HG03159 (cell line): ENCODE data around the gene BBS9.

Experiments used
- ATAC-seq: cut with Tn5 transposase; IDR thresholded peaks from one replicate; pipeline ENCODE4 v1.9.1; 2021; ENCODE audit warnings: mild to moderate bottlenecking, moderate library complexity; ENCODE audit not compliant: unreplicated experiment

The BBS9 gene

DNA sequence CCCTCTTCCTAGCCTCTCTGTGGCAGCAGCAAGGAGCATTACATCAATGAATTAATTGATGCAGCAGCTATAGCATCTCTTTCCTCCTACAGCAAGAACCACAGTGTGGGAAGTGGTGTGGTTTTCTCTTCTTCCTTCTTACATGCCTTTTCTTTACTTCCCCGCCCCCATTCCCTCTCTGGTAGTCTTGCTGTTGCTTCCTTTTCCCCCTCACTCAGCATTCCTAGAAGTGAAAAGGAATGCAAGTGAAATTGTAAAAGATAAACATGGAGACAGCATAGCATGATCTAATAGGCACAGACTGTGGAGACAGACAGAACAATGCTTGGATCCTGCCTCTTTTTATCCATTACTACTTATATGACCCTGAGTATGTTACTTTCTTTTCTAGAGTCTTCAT lies 405.5 kb downstream of the BBS9 start:
- no peak for ATAC-seq

DNA sequence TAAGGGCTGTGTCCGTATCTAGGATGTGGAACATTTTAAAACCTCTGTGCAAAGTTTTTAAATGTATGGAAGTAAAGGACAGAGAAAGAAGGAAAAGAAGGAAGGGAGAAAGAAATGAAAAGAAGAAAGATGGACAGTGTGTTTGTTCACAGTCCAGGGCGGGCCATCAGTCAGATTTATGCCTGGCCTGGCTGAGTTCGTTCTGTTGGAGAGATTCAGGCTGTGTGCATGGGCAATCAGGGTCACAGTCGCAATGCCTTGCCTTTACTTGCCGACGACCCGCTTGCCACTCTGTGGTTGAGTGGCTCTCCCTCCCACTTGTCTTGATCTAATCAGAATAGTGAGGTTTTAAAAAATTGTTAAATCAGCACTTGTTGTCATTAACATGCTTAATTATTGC lies 406.6 kb downstream of the BBS9 start:
- ATAC-seq: no peak

GRCh38 chr7:33536398-33537103 lies 407.2 kb downstream of the BBS9 start:
- no peak for ATAC-seq

DNA sequence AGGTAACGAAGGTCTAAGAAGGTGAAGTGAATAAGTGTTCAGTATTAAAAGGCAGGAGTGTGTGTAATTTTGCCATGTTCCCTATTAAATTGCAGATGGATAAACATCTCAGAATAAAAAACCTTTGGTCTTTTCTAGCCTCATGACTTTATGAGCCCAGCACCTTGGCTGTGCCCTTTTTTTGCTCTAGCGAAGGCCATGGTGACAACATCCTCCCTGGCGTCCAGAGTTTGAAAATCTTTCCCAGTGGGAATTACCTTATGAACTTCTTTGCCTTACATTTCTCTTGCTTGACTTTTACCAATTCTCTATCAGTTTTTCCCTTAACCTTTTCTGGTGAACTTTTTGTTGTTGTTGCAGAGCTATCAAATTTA lies 407.7 kb downstream of the BBS9 start:
- no peak for ATAC-seq

GRCh38 chr7:33539198-33539597 lies 409.8 kb downstream of the BBS9 start:
- ATAC-seq: no peak

DNA sequence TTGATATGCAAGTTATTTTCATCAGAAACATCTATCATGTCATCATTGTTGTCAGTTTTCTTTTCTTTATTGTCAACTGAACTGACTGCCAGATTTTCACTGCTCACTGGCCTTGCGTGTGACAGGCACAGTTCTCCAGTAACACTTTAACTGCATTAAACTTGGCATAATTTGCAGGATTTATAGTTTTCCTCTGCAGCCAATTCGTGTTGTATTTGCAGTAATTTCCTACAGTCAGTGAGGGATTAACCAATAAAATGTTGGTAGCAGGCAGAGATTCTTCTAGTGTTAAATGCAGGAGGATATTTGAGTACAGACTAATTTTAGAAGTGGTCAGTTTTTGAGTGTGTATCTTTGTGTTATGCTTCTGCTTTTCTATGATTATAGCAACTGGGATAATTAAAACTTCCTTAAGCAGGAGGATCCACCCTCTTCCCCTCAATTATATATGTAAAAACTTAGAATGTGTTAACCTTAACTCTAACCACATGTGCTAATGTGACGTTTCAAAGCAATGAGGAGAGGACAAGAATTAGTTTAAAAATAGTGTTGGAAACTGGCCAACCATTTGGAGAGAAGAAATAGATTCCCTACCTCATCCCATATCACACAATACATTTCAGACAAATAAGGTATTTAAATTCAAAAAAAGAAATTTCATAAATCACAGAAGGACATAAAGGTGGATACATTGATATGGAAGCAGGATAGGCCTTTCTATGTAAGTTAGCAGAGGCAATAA lies 410.5 kb downstream of the BBS9 start:
- no peak for ATAC-seq

- no peak for ATAC-seq
Observed at GRCh38 chr7:33547880-33548279, 418.5 kb downstream of the BBS9 start.

DNA sequence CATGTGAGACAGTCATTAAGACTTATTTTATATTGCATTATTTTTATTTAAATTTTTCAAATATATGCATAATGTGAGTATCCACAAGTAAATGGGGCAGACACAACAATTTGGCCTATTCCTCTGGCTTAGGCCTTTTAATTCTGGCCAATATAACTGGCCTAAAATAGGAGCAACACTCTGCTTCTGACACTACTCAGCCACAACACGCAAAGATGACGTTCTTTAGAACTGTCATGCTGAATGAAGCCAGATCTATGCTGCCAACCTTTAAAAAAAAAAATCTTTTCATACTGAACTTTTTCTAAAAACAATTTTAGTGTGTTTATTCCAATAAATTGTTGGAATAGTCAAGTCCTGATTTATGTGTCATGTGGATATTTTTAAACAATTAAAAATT lies 421.0 kb downstream of the BBS9 start:
- ATAC-seq: no peak

- ATAC-seq: no peak
Observed at GRCh38 chr7:33550979-33551378, 421.6 kb downstream of the BBS9 start.

- ATAC-seq: no peak
Observed at GRCh38 chr7:33554046-33554445, 424.7 kb downstream of the BBS9 start.

GRCh38 chr7:33554576-33554975 lies 425.2 kb downstream of the BBS9 start:
- no peak for ATAC-seq

- ATAC-seq: no peak
Observed at GRCh38 chr7:33556472-33556871, 427.1 kb downstream of the BBS9 start.

- no peak for ATAC-seq
Observed at GRCh38 chr7:33558549-33559323, 429.4 kb downstream of the BBS9 start.

DNA sequence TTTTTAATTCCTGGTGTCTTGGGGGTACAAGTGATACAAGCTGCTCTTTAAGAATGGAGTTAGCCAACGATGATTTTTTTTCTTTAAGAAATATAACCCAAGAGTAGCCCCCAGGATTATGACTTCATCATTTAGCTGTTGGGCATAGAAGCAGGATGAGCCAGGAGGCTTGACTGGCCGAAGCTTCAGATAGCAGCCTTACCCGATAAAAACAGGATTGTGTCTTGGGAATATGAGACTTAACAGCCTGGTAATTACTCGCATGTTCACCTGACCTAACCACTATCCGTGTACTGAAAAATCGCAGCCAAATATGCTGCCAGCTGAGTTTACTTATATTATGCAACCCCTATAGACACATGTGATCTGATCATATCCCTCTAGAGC lies 430.0 kb downstream of the BBS9 start:
- ATAC-seq: no peak

DNA sequence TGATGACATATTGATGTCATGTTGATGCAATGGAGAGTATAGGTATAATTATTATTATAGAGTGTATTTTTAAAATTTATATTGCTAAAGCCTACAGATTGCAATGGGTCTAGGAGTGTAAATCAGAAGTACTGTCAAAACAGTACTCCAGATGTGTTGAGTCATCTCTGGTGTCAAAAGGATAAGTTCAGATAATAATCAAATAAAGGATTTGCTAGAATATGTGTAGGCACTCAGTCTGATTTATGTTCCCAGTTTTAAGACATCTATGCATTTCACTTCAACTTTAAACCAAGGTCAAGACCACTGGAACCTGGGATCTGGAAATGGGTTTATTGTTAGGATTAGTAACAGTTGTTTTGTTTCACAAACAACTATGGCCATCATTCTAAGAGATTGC lies 433.6 kb downstream of the BBS9 start:
- ATAC-seq: no peak

DNA sequence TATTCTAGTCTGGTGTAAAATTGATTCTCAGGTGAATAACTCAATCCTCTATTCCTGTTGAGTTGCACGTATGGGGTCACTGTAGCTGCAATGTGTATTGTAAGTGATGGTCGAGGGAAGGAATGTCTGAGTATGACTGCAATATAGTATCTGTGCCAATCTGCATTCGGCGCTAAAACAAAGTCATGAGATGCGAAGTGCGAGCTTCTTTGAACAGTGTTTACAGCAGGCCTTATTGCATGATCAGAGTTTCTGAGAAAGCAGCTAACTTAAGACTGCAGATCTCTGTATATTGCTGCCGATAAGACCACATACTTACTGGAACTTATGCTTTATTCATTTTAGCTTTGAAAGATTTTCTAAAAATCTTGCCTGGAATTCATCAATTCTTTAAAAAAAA lies 434.3 kb downstream of the BBS9 start:
- ATAC-seq: no peak

DNA sequence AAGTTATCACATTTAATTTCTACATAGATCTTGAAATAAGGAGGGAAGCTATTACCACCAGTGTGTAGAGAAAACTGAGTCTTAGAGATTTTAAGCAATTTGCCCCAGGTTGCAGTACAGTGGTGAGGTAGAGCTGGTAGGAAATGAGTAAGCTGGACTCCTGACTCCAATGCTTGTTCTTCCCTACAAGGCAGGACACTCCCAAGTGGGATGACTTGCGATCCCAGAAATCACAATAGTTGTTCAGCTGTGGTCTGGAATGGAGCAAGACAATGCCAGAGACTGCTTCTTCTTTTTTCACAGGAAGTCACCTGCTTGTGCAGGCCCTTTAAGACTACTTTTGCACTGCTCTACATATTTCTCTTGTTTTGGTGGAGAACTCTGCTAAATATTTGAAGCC lies 448.8 kb downstream of the BBS9 start:
- no peak for ATAC-seq

DNA sequence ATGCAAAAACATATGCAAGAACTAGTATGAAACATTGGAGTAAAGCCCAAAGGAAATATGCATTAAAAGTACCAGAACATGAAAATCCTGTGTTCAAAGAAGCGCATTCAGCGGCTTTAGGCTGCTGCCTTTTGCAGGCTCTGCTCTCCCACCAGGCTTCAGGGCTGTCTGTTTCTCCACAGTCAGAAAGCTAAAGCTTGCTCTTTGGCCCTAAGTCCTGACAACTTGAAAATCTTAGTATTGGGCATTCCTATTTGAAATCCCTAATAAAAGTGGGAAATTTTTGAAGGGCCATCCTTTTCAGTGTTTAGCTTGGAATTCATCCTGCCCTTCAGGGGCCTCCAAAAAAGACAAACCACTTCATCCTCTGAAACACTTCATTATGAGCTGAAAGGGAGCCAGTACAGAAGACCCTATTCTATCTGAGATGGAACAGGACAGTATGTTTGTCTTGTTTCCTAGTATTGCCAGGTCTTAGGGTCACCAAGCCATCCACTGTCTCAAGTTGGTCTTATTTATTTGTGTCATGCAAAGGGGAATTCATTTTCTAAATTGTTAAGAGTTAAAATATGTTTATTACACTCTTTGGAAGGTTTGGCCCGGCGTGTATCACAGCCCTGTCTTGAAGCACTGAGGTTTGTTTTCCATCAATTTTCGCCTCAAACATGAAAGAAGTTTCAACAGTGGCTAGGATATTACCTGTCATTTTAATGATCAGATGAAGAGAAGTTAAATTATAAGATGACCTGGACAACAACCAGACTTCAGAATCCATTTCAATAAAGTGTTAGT lies 449.7 kb downstream of the BBS9 start:
- no peak for ATAC-seq

DNA sequence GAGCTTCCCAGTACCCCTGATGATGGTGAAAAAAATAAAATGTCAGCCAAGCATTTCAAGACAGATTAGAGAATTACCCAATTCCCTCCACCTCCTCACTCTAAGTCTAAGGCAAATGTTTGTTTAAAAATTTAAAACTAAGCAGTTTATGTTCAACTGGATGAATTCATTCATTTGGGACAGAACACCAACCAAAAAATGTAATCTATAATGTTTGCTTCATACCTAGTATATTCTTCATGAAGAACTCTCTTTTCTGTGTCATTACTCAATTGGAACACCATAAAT lies 450.3 kb downstream of the BBS9 start:
- ATAC-seq: no peak

DNA sequence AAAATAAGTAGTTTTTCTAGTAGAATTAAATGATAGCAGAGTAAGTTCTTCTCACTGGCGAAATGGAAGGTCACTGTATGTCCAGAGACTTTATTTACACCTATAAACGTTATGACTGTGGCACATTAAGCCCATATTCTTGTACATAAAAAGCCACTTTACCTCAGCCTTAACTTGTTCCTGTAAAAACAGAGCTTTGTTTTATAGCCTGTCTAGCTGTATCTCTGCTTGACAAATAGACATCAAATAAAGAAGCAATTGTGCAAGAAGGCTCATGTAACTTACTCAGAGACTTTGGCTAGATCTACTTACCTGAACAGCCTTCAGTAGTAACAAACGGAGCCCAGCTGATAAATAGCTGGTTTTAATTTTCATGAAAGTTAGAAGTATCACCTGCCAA lies 451.9 kb downstream of the BBS9 start:
- no peak for ATAC-seq

DNA sequence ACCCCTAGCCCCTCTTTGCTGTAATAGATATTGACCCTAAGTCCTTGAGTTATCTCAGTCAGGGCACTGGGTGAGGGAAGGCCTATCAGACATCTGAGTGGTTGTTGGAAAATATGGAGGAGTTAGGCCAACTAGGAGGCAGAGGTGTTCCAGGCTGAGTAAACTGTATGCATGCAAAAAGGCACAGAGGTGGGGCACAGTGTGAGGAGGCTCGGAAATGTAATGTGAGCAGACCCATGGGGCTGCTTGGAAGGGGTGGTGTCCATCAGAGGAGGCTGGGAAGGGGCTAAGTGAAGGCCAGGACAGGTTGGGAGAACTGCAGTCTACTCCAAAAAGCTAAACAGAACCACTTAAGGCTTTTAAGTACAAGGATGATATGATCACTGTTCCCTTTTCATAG lies 452.7 kb downstream of the BBS9 start:
- ATAC-seq: no peak
